AG10803 (cell line): ENCODE measurements around the gene SETBP1.

Source experiments
- DNase-seq: peaks from one replicate; pipeline ENCODE4 v3.0.0; 2010; ENCODE audit warnings: low read depth
- H3K4me3 ChIP-seq: 2 replicates; pipeline ENCODE4 v1.5.1; 2011; ENCODE audit warnings: mild to moderate bottlenecking, low read length, control low read depth
- CTCF ChIP-seq: conservative IDR thresholded peaks from 2 replicates; pipeline ENCODE4 v1.5.1; 2011; ENCODE audit warnings: mild to moderate bottlenecking, low read length, control low read depth, inconsistent platforms

The SETBP1 gene

DNA sequence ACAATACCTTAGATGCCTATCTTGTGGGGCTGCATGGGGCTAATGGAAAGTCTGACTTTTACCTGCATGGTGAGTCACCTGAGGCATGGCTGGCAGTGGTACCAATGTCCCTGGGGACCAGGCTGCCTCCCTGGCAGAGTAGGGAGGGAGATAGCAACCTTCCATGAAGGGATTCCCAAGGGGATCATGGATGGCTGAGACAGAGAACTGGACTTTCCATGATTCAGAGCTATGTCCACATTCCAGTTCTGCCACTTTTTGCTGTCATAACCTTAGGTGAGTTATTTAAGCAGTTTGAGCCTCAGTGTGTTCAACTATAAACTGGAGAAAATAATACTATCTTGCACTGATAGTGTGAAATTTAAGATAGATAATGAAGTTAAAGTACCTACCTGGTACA, 178.6 kb downstream of the SETBP1 start:
- H3K4me3 ChIP-seq = no peak overlapping the region
- TF ChIP-seq CTCF = no peak
- no peak for DNase-seq

DNA sequence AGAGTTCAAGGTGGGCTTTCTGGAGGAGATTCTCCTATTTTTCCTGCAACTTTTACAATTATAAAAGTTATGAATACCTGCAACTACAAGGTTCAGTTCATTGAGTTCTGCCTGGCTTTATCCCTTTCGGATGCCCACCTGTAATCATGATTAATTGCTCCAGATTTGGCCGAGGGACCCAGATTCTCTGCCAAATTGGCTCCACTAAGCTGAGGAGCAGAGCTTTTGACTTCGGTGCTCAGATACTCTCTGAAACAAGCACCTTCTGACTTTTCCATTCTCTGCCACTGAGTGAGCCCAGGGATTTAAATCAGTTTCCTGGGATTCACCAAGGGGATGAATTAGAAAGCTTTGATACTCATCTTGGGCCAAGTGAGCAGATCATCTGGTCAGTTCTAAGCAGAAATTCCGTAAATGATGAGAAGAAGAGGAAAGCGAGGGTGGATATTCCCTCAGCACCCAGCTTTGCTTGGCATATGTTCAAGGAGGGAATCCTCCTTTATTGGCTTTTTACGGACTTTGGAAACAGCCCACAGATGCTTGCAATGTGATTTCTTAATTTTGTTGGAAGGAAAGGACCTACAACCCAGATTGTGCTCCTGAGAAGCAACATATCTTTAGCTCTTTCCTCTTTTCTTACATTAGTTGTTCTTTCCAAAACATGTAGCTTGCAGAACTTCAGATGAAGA, 179.2 kb downstream of the SETBP1 start:
- no peak for DNase-seq
- TF ChIP-seq CTCF = no peak
- no peak overlapping the region for H3K4me3 ChIP-seq

DNA sequence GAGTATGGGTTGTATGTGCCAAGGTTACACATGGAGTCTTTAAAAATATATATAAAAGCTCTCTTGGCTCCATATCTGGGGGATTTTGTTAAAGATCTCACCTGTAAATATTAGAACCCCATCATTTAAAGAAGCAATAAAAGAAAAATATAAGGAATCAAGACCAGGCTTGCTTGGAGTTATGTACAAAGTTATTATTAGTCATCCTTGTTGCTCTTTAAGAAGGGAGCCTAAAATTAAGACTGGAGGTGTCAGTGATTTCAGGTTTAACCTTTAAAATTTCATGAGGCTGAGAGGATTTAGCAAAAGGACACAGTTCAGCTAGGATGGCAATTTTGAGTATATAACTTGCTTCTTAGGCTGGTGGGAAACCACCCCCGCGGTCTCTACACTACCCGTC, 181.4 kb downstream of the SETBP1 start:
- no peak for DNase-seq
- no peak overlapping the region for H3K4me3 ChIP-seq
- no peak for TF ChIP-seq CTCF

DNA sequence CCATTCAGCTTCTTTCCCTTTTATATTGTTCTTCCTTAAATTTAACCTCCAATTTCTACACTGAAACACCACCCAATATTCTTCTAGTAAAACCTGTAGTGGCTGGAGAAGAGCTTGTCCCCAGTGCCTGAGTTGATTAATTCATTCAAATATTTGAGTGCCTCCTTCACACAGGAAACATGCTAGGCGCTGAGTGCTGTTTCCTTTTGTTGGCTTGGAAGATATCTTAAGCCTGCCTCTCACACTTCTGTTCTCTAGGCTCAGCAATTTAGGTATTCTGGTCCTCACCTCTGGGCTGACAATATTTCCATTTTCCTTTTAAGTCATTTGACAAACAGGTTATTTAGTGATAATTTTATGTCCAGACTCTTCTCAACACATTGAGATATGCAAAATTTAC, 185.4 kb downstream of the SETBP1 start:
- DNase-seq = no peak
- H3K4me3 ChIP-seq = no peak overlapping the region
- TF ChIP-seq CTCF = no peak

- no peak for TF ChIP-seq CTCF
- H3K4me3 ChIP-seq = no peak overlapping the region
- DNase-seq = no peak
Observed at GRCh38 chr18:44869533-44869932, 188.8 kb downstream of the SETBP1 start.

GRCh38 chr18:44870631-44871502, 190.2 kb downstream of the SETBP1 start:
- no peak overlapping the region for H3K4me3 ChIP-seq
- TF ChIP-seq CTCF = no peak
- no peak for DNase-seq

- TF ChIP-seq CTCF = no peak
- no peak for DNase-seq
- H3K4me3 ChIP-seq = no peak overlapping the region
Observed at GRCh38 chr18:44871771-44872170, 191.1 kb downstream of the SETBP1 start.
